GM19035 (cell line): ENCODE data around the gene UBE2Q2.
"Not testable (repeated sequence)": the region's sequence is repeated elsewhere in the genome, so short reads cannot be mapped to it uniquely, and the experiment has no call there.

Experiments
- ATAC-seq: cut with Tn5 transposase; IDR thresholded peaks from one replicate; pipeline ENCODE4 v1.9.1; 2021; ENCODE audit not compliant: unreplicated experiment

Gene UBE2Q2

DNA sequence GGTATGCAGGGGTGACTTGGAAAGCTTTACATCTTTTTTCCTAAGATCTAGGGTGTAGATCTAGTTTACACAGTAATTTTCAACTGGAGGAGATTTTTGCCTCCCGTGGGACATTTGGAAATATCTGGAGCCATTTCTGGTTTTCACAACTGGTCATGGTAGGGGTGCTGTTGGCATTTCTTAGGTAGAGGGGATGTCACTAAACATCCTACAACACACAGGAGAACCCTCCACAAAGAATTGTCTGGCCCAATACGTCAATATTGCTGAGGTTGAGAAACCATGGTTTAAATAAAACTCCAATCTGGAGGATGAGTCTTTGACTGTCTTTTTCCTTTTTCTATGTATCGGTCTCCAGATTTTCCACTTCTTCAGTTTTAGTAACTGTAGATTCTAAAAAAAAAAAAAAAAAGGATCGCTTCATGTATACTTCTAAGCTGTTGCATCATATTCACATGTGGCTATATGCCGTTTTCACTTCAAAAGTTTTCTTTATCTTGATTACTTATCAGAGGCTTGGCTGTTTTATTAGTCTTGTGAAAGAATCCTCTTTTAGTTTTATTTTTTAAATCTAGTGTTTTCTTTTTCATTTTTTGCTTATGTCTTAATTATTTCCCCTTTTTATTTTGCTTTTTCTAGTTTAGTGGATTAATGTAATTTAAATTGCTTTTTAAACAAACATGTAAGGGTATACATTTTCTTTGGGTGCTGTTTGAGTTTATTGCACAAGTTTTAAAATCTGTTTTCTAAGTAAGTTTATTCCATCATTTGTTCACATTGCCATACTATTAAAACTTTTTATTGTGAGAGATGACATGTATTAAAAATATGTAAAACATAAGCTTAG lies 21.2 kb downstream of the UBE2Q2 start:
- no peak for ATAC-seq

DNA sequence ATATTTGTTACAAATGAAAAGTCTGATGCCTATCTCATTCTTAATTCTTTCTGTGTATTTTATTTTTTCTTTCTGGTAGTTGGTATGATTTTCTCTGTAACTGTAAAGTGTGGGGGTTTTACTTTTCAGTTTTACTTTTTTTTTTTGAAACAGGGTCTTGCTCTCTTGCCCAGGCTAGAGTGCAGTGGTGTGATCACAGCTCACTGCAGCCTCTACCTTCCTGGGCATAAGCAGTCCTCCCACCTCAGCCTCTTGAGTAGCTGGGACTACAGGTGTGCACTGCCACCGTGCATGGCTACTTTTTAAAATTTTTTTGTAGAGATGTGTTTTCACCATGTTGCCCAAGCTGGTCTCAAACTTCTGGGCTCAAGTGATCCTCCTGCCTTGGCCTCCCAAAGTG lies 22.8 kb downstream of the UBE2Q2 start:
- ATAC-seq = not testable (repeated sequence)

DNA sequence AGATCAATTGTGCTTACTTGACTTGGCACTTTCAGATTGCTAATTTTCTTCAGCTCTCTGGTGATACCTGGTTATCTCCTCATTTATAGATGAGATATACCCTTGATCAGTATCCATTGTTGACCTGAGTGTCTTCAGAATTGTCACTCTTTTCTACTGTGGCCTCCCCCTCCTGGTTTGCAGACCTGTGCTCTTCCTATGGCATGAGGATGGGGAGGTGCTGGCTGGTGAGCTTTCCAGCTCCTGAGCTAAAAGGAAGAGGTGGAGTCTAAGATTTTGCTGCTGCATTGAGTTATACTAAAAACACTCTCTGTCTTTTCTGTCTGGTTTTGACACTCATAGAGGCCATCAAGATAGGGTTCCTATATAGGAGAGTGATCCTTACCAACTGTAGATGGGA lies 23.7 kb downstream of the UBE2Q2 start:
- no peak for ATAC-seq

DNA sequence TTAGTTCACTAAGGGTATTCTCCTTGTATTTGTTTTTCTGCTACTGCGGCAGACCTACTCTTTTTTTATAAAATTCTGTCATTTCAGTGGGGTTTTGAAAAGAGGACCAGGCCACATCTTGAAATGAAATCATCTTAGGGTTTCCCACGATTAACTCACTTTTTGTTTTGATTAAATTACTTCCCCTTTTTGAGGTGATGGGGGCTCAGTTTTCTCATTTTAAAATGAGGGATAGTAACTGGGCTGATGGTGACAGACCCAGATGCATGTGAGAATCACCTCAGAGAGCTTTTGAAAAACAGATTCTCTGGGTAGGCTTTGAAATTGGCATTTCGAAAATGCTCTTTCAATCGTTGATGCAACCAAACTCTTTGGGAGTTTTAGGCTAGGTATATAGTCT lies 24.2 kb downstream of the UBE2Q2 start:
- ATAC-seq = no peak

DNA sequence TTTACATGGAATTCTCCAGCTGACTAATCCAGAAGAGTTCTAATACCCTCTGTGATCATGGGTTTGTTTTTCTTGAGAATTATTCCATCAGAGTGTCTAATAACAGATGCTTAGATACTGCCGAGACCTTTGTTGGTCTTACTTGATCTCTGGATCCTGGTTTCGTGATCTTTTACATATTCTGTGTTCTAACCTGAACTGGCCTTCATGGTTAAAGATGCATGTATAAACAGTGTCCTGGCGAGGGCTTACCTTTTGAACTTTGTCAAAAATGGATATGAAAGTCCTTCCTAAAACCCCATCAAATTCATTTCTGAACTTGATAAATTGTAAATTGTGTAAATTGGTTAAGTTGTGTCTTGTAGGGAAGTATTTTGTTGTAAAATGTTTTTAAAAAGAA lies 24.8 kb downstream of the UBE2Q2 start:
- ATAC-seq = no peak

DNA sequence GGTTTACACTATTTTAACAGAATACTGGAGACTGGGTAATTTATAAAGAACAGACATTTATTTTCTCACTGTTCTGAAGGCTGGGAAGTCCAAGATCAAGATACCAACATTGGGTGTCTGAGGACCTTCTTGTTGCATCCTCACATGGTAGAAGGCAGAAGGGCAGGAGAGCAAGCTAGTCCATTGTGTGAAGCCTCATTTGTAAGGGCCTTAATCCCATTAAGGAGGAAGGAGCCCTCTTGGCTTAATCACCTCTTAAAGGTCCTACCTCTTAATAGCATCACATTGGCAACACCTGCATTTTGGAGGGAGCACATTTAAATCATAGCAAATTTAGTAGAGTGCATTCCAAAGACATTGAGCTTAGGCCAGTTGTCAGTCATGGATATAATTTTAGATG lies 26.2 kb downstream of the UBE2Q2 start:
- ATAC-seq = no peak

DNA sequence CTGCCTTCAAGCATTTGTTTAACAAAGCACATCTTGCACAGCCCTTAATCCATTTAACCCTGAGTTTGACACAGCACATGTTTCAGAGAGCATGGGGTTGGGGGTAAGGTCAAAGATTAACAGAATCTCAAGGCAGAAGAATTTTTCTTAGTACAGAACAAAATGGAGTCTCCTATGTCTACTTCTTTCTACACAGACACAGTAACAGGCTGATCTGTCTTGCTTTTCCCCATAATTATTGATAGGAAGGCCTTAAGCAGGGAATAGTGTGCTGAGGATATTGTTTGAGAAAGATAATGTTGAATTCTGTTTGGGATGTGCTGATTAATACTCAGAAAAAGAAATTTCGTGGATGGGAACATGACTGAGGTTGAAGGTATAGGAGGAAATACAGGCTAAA lies 28.3 kb downstream of the UBE2Q2 start:
- not testable (repeated sequence) for ATAC-seq

DNA sequence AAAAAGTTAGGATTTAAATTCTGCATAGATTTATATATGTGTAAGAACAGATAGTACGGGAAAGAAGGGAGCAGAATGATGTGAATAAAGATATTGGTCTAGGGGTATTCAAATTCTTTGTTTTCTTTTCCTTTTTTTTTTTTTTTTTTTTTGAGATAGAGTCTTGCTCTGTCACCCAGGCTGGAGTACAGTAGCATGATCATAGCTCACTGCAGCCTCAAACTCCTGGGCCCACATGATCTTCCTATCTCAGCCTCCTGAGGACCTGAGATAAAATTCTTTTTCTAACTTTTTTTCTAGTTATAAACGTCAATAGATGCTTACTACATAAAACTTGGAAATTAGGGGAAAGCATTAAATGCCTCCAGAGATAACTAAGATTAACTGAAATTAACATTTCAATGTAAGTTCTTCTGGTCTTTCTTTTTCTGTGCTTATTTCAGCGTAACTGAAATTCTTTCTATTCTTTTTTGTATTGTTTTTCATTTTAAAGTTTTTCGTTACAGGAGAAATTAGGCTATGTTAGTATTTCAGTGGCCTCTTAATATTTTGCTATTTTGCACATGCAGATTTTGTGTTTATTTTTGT lies 29.2 kb downstream of the UBE2Q2 start:
- no peak for ATAC-seq

DNA sequence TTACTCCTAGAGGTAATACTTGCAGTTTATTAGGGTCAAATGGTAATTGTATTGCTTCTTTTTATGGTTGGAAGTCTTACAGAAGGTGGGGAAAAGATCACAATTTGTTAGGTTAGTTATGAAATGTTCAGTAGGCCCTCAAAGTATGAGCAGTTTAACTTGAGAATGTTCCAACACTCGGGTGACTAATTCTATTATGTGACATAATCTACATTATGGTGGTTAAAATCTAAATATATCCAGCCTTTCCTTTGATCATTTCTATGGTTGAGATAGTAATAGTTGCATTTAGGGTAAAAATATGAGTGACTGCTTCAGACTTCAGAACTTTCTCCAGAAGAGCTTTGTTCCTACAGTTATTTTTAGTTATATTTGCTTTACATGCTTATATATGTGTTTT lies 40.8 kb downstream of the UBE2Q2 start:
- no peak for ATAC-seq

DNA sequence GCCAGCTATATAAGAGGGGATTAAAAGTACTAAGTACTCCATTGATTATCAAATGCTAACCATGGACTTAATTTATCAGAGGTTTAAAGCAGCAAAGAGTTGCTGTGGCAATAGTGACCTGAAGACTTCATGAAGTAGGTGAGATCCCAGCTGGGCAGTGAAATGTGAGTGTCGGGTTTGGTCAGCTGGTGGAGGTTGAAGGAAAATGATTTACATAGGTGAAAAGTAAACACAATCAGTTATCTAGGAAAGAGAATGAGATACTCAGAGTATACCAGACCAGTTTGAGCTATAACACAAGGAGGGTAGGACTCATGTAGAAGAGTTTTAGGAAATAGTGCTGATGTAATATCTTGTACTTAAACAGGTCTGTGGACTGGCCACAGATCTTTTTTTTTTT lies 43.9 kb downstream of the UBE2Q2 start:
- ATAC-seq = no peak

DNA sequence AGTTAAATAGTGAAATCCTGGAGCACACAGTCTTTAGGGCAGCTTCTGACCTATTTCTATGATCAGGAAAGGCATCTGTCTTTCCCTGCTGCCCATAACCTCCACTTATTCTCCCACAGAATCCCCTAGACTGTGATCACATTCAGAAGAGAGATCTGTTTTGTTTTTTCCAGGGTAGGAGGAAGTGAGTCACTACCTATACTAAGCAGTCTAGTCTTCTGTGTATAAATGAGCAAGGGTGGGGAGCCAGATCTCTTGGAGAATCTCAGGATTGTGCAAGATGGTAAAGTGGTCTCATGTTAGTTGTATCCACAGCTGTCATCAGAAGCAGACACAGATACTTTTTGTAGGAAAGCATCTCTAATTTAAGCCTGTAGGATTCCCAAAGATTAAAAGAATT lies 48.6 kb downstream of the UBE2Q2 start:
- no peak for ATAC-seq

DNA sequence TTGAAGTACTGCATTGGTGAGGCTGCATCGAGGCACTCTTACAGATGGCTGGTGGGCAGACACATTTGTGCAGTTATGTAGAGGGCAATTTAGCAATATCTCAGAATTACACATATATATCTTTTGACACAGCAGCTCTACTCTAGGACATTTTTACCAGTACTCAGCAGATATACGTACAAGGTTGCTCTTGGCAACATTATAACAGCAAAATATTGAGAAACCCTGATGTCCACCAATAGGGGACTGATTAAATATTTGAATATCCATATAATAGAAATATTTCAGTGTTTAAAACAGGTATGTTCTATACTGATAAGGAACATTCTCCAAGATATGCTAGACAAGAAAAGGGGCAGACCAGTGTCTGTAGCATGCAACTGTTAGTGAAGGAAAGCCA lies 52.5 kb downstream of the UBE2Q2 start:
- no peak for ATAC-seq

DNA sequence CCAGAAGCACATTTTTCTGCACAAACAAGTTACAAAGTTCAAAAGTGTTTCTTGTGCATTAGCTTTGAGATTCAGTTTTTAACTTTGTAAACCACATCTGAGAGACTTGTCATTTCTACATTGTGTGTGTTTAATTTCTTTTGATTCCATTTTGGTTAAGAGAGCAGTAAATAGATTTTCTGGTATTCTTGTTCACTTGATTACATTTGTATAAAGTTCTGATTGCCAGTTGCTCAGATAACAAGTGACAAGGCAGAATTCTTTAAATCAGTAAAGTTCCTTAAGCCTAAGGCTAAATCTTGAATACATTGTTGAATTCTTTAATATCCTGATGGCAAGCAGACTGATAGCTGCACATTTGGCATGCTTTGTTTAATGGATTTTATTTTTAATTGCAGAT lies 57.3 kb downstream of the UBE2Q2 start:
- ATAC-seq = no peak

DNA sequence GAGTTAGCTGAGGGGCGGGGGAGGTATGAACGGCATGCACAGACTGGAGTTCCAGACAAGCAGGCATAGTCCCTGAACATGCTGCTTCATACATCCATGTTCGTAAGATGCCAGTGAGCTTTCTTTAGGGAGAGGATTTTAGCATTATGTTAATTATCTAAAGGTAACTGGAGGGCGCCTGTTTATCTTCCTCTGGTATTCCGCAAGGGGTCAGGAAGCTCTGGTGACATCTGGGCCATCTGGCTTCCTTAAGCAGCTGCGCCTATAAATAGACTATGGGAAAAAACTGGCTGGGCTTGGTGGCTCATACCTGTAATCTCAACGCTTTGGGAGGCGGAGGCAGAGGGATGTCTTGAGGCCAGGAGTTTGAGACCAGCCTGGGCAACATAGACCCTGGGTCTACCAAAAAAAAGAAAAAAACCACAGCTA lies 58.9 kb downstream of the UBE2Q2 start:
- ATAC-seq = no peak

DNA sequence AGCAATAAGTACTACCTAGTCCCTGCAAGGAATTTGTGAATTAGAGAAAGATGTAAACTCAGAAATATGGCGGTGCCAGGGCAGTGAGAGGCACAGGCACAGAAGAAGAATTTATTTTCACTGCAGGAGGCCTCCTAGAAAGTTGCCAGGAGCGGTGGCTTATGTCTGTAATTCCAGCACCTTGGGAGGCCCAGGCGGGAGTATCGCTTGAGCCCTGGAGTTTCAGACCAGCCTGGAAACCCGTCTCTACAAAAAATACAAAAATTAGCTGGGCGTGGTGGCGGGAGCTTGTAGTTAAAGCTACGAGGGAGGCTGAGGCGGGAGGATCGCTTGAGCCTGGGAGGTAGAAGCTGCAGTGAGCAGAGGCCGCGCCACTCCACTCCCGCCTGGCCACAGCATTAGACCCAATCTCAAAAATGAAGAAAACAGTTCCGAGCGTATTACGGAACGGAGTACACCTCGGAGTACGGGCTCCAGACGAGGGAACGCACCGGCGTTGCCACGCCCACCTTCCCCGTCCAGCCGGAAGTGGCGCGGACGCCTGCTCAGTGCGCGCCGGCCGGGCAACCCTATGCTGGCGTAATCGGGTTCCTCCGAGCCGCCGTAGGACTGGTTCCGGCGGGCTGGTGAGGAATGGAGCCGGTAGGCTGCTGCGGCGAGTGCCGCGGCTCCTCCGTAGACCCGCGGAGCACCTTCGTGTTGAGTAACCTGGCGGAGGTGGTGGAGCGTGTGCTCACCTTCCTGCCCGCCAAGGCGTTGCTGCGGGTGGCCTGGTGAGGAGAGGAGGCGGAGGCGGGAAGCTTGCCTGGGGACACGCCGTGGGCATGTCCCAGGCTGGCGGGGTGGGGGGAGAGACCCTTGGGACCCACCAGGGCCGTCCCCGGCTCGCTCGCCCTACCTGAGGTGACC lies 60.3 kb downstream of the UBE2Q2 start, which contains the start of gene FBXO22:
TSS of gene FBXO22 (plus strand) at position 548 of the 909 bp plus-strand sequence. CDS start at position 634, 86 bp downstream.
- peak; percentile 93 for ATAC-seq

DNA sequence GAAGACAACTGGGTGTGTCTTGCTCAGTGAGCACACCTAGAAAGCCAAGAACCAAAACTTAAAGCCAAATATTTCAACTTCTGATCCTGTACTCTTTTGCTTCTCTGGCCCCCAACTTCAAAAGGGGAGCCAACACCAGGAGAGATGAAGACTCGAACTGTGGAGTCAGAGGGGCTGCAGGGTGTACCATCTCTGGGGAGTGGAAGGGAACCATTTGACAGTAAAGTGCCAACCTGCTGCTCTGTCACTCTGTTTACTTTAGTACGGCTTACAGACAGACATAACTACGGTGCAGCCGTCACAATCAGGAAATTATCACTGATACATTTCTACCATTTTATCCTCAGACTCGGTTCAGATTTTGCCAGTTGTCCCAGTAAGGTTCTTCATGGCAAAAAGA lies 62.0 kb downstream of the UBE2Q2 start:
- no peak for ATAC-seq

DNA sequence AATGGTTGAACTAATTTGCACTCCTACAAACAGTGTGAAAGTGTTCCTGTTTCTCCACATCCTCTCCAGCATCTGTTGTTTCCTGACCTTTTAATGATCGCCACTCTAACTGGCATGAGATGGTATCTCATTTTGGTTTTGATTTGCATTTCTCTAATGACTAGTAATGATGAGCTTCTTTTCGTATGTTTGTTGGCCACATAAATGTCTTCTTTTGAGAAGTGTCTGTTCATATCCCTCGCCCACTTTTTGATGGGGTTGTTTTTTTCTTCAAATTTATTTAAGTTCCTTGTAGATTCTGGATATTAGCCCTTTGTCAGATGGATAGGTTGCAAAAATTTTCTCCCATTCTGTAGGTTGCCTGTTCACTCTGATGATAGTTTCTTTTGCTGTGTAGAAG lies 67.1 kb downstream of the UBE2Q2 start:
- not testable (repeated sequence) for ATAC-seq

DNA sequence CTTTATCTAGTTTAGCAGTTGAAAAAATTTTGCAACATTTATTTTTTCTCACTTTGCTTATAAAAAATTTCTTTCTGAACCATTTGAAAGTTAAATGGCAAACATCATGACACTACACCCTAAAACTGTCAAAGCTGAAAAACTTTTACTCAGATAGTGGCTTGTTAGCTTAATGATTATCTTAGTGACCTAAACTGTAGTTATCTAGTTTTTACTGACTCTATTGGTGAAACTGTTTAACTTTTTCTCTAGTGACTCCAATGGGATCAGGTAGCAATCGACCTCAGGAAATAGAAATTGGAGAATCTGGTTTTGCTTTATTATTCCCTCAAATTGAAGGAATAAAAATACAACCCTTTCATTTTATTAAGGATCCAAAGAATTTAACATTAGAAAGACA lies 73.7 kb downstream of the UBE2Q2 start:
- ATAC-seq = no peak

DNA sequence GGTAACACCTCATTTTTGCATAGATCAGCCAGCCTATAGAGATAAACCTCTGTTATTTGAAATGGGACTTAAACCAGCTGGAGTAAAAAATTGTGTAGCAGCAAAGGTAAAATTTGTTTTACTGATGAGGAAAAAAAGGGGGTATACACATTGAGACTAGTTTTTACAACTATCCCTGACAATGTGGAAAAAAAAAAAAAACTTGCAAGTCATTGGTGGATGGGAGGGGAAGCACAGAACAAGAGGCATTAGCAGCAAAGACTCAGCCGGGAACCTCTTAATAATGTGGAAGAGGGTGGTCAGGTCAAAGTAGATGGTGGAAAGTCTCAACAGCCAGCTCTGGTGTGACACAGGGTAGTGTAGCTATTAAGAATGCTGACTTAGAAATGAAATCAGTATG lies 74.9 kb downstream of the UBE2Q2 start:
- ATAC-seq = no peak

DNA sequence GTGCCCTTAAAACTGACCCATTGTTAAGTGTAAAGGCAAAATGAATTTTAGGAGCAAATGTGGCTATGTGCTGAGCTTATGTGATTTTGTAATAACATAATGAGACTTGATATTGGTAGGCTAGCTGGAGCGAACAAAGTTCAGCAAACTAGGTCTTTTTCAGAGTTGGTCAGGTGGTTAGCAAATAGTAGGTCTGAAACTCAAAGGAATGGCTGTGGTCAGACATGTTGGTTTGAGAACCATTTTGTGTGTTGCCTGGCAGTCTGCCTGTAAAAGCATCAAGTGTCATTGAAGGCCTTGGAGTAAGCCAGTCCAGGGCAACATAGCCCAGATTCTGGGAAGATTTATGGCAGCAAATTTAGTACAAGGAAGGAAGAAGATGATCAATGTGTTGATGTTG lies 76.8 kb downstream of the UBE2Q2 start:
- no peak for ATAC-seq
